HL-60 (cell line): ENCODE measurements around the gene GIPC3.

Source experiments
- POLR2AphosphoS5 ChIP-seq: IDR thresholded peaks from 2 replicates; pipeline ENCODE4 v1.6.1; 2012; ENCODE audit warnings: low read depth
- TF ChIP-seq, protein P1 (sequence below): IDR thresholded peaks from one replicate; pipeline ENCODE4 v1.5.1; 2011; ENCODE audit warnings: low read length, control low read depth, inconsistent platforms; ENCODE audit not compliant: insufficient read depth
- TF ChIP-seq, protein P2 (sequence below): IDR thresholded peaks from 2 replicates; pipeline ENCODE4 v1.6.1; 2012; ENCODE audit warnings: low read depth; ENCODE audit not compliant: insufficient replicate concordance

DNA sequence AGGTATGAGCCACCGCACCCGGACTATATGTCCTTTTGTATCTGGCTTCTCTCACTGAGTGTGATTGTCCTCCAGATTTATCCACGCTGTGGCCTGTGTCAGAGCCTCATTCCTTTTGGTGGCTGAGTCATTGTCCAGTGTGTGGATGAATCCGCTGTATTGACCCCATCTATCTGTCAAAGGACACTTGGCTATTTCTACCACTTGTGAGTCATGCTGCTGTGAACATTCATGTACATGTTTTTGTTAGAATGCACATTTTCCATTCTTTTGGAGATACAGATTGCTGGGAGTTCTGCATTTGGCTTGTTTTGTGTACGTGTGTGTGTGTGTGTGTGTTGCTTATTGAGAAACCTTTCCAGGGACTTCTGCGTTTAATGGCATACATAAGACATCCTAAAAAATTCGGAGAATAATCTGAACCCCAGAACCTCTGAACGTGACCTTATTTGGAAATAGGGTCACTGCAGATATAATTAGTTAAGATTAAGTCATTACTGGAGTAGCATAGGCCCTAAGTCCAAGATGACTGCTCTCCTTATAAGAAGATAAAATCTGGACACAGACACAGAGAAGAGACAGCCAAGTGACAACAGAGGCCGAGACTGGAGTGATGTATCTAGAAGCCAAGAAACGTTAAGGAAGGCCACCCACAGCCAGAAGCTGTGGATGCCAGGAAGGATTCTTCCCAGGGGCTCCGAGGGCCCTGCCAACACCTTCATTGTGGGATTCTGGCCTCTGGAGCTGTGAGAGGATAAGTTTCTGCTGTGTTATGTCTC, 4.9 kb upstream of the GIPC3 start:
- TF ChIP-seq, protein P1, sequence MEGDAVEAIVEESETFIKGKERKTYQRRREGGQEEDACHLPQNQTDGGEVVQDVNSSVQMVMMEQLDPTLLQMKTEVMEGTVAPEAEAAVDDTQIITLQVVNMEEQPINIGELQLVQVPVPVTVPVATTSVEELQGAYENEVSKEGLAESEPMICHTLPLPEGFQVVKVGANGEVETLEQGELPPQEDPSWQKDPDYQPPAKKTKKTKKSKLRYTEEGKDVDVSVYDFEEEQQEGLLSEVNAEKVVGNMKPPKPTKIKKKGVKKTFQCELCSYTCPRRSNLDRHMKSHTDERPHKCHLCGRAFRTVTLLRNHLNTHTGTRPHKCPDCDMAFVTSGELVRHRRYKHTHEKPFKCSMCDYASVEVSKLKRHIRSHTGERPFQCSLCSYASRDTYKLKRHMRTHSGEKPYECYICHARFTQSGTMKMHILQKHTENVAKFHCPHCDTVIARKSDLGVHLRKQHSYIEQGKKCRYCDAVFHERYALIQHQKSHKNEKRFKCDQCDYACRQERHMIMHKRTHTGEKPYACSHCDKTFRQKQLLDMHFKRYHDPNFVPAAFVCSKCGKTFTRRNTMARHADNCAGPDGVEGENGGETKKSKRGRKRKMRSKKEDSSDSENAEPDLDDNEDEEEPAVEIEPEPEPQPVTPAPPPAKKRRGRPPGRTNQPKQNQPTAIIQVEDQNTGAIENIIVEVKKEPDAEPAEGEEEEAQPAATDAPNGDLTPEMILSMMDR, result no peak
- no peak for TF ChIP-seq POLR2AphosphoS5
- TF ChIP-seq, protein P2, sequence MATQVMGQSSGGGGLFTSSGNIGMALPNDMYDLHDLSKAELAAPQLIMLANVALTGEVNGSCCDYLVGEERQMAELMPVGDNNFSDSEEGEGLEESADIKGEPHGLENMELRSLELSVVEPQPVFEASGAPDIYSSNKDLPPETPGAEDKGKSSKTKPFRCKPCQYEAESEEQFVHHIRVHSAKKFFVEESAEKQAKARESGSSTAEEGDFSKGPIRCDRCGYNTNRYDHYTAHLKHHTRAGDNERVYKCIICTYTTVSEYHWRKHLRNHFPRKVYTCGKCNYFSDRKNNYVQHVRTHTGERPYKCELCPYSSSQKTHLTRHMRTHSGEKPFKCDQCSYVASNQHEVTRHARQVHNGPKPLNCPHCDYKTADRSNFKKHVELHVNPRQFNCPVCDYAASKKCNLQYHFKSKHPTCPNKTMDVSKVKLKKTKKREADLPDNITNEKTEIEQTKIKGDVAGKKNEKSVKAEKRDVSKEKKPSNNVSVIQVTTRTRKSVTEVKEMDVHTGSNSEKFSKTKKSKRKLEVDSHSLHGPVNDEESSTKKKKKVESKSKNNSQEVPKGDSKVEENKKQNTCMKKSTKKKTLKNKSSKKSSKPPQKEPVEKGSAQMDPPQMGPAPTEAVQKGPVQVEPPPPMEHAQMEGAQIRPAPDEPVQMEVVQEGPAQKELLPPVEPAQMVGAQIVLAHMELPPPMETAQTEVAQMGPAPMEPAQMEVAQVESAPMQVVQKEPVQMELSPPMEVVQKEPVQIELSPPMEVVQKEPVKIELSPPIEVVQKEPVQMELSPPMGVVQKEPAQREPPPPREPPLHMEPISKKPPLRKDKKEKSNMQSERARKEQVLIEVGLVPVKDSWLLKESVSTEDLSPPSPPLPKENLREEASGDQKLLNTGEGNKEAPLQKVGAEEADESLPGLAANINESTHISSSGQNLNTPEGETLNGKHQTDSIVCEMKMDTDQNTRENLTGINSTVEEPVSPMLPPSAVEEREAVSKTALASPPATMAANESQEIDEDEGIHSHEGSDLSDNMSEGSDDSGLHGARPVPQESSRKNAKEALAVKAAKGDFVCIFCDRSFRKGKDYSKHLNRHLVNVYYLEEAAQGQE, result no peak
